Measurements from ENCODE around the gene MEAK7. TPM values are rescaled to one million over a fixed set of nuclear protein-coding genes. Genes with fewer than 3 reads are reported as not detected.

MEAK7 gene, protein sequence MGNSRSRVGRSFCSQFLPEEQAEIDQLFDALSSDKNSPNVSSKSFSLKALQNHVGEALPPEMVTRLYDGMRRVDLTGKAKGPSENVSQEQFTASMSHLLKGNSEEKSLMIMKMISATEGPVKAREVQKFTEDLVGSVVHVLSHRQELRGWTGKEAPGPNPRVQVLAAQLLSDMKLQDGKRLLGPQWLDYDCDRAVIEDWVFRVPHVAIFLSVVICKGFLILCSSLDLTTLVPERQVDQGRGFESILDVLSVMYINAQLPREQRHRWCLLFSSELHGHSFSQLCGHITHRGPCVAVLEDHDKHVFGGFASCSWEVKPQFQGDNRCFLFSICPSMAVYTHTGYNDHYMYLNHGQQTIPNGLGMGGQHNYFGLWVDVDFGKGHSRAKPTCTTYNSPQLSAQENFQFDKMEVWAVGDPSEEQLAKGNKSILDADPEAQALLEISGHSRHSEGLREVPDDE
- total RNA-seq (2021), result 17.9 and 21.5 TPM in 2 replicates
- long read RNA-seq, full-length matches to known transcripts, result 56 of 110 reads
- long read RNA-seq, partial matches to known transcripts, result 5 of 110 reads
- long read RNA-seq, other reads (novel, unspliced or antisense), result 49 of 110 reads

DNA sequence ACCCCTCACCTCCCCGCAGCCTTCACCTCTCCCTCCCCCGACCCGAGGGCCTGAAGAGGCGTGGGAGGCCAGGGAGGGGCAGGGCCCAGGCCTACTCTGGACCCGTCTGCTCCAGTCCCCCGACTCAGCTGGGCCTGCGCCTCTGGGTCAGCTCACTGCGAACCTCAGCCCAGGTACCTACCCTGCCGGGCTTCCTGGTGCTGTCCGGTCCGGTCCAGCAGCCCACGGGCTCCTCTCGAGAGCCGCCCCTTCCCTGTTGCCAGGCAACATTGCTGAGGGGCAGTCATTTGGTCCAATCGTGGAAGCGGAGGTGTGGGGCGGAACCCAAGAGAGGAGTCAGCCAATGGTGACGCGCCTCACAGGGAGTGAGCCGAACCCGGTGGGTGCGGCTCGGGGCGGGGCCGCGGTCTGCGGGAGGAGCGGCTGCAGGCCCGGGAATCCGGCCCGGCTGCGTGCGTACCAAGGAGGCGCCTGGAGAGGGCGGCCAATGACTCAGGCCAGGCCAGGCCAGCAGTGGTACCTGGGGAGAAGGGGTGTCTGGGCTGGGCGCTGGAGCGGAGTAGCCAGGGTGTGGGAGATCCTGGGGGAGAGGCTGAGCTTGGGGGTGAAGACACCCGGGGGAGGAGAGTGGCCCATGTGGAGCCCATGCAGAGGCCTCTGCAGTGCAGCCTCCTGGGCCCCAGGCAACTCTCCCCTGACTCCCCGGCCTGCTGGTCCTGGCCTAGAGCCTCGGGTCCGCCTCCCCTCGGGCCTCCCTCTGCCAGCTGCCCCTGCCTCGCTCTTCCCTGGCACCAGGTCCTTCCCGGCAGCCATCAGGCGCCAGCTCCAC, at the start of gene MEAK7:
Gene MEAK7 (minus strand): TSS at position 240 of the 829 bp plus-strand sequence. CDS start 6,573 bp downstream, outside the sequence.
- H3K36me3 Mint-ChIP-seq (ENCODE audit: insufficient read depth in 1 of 3, low read depth in 3 of 3), result peaks cover 0 to 7% (median 0%) of the 10 kb centered on the region in 3 experiments; a peak in 2 of 7 replicates
- peak; percentile 98 for DNase-seq
- no peaks in the 10 kb centered on the region for H4K20me1 ChIP-seq (ENCODE audit: control insufficient read depth, insufficient read depth, insufficient read length)
- H3K4me1 Mint-ChIP-seq, result peaks cover 22 to 31% of the 10 kb centered on the region in 2 experiments
- no peak within 1 kb of the TSS for H2BK5ac ChIP-seq (ENCODE audit: insufficient read length, low read length)
- H3K4me3 Mint-ChIP-seq, result peak within 1 kb of the TSS; percentile 80 to 86
- no peak within 1 kb of the TSS for H2AFZ ChIP-seq (ENCODE audit: low read length)
- no peaks in the 10 kb centered on the region for H3K79me1 ChIP-seq (ENCODE audit: insufficient read depth, low read depth, low read length, poor library complexity, severe bottlenecking)
- WGBS (ENCODE audit: extremely low coverage, insufficient read length, low lambda C conversion rate), result no CpG with 5 or more reads among the region's 45 CpGs
- TF ChIP-seq, protein P1, sequence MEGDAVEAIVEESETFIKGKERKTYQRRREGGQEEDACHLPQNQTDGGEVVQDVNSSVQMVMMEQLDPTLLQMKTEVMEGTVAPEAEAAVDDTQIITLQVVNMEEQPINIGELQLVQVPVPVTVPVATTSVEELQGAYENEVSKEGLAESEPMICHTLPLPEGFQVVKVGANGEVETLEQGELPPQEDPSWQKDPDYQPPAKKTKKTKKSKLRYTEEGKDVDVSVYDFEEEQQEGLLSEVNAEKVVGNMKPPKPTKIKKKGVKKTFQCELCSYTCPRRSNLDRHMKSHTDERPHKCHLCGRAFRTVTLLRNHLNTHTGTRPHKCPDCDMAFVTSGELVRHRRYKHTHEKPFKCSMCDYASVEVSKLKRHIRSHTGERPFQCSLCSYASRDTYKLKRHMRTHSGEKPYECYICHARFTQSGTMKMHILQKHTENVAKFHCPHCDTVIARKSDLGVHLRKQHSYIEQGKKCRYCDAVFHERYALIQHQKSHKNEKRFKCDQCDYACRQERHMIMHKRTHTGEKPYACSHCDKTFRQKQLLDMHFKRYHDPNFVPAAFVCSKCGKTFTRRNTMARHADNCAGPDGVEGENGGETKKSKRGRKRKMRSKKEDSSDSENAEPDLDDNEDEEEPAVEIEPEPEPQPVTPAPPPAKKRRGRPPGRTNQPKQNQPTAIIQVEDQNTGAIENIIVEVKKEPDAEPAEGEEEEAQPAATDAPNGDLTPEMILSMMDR (conservative IDR thresholded peaks at IDR 0.05), result no peak
- peak within 1 kb of the TSS; percentile 16 for H2BK12ac ChIP-seq (ENCODE audit: insufficient read length, low read depth, low read length)
- H4K91ac ChIP-seq (ENCODE audit: insufficient read length, low read depth, low read length), result no peak within 1 kb of the TSS
- H3K56ac ChIP-seq (ENCODE audit: insufficient read length, low read depth, low read length), result no peak within 1 kb of the TSS
- peak within 1 kb of the TSS; percentile 60 for H3K4me2 ChIP-seq (ENCODE audit: insufficient read depth, insufficient read length, low read length)
- no peak within 1 kb of the TSS for H3K27ac ChIP-seq (ENCODE audit: insufficient read length, low read depth, low read length)
- H3K9me3 Mint-ChIP-seq, result no peaks in the 10 kb centered on the region; a peak in 1 of 5 replicates
- H2BK120ac ChIP-seq (ENCODE audit: low read depth, low read length, poor library complexity, severe bottlenecking), result no peak within 1 kb of the TSS
- H3T11ph ChIP-seq (ENCODE audit: low read length), result no peak within 1 kb of the TSS
- H3K18ac ChIP-seq (ENCODE audit: insufficient read length, low read depth, low read length), result peak within 1 kb of the TSS; percentile 78
- no peaks in the 10 kb centered on the region for H3K27me3 ChIP-seq (ENCODE audit: insufficient read depth, low read length)
- peaks cover 4% of the 10 kb centered on the region for H3K23me2 ChIP-seq (ENCODE audit: insufficient read length, low read depth, low read length, poor library complexity, severe bottlenecking)
- H2AK5ac ChIP-seq (ENCODE audit: insufficient read length, low read length), result no peak within 1 kb of the TSS
- peak within 1 kb of the TSS; percentile 74 to 97 (median 76); a peak in 5 of 7 replicates for H3K27ac Mint-ChIP-seq
- H4K5ac ChIP-seq (ENCODE audit: insufficient read length, low read depth, low read length), result no peak within 1 kb of the TSS
- no peak within 1 kb of the TSS for H3K23ac ChIP-seq (ENCODE audit: insufficient read length, low read depth, low read length)
- peaks cover 2% of the 10 kb centered on the region for H3K27me3 Mint-ChIP-seq (ENCODE audit: low read depth)
- peak within 1 kb of the TSS; percentile 33 for H3K9ac ChIP-seq (ENCODE audit: extremely low read depth, insufficient read length, low read length)
- no peak within 1 kb of the TSS for H2BK15ac ChIP-seq (ENCODE audit: low read depth, low read length)
- no peak within 1 kb of the TSS for H3K4ac ChIP-seq (ENCODE audit: low read depth, low read length)
- no peaks in the 10 kb centered on the region for H3K9me3 ChIP-seq (ENCODE audit: control insufficient read depth, low read depth, low read length)
- H2BK20ac ChIP-seq (ENCODE audit: low read depth, low read length, poor library complexity, severe bottlenecking), result no peak within 1 kb of the TSS
- H3K79me2 ChIP-seq (ENCODE audit: insufficient read depth, low read length), result no peaks in the 10 kb centered on the region
- H3K14ac ChIP-seq (ENCODE audit: insufficient read depth, low read length), result peak within 1 kb of the TSS; percentile 81
- no peak within 1 kb of the TSS for H4K8ac ChIP-seq (replicated peaks; ENCODE audit: insufficient read length, low read depth, low read length)
- H3K4me1 ChIP-seq (ENCODE audit: insufficient read depth, low read length), result no peaks in the 10 kb centered on the region
